Left forelimb (tissue), 1 donor: ENCODE measurements around the gene CDC7.
A peak's percentile ranks its signal among the peaks of the same experiment; 100 is the strongest.
"Not testable (repeated sequence)": the region's sequence is repeated elsewhere in the genome, so short reads cannot be mapped to it uniquely, and the experiment has no call there.

Experiments
- DNase-seq: peaks from one replicate; pipeline ENCODE4 v3.0.0-alpha.2; 2018; ENCODE audit warnings: low spot score

Gene CDC7

DNA sequence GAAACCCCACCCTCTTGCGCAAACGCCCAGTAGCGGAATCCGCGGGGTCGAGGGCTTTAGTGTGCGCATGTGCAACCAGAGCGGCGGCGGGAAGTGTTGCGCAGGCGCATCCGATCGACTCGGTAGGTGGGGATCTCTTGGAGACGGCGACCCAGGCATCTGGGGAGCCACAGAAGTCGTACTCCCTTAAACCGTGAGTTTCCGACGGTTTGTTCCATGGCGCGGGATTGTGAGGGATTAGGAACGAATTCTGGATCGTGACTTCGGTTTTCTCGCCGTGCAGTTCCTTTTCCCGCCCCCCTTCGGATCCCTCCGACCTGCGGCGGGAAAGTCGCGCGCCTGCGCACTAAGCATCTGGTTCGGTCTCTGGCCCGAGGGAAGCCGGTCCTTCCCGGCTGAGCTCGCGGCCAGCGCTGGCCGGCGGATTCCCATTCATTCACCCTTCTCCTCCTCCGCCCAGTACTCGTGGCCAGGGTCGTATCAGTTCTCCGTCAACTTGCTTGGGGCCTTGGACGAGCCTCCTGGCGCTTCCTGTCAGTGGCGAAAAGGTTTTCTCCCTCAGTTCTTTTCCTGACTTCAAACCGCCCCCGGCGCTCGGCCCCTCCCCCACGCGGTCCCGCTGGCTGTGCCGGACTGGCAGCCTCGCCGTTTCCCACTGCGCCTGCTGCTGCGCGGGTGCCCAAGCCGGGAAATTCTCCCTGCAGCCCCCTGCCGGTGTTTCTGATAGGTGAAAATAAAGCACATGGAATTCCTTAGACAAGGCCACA lies at the start of gene CDC7:
Gene CDC7, plus strand, starts transcription at position 96 of the 767 bp plus-strand sequence. CDS start 866 bp downstream, outside the sequence.
- DNase-seq: peak; percentile 97

DNA sequence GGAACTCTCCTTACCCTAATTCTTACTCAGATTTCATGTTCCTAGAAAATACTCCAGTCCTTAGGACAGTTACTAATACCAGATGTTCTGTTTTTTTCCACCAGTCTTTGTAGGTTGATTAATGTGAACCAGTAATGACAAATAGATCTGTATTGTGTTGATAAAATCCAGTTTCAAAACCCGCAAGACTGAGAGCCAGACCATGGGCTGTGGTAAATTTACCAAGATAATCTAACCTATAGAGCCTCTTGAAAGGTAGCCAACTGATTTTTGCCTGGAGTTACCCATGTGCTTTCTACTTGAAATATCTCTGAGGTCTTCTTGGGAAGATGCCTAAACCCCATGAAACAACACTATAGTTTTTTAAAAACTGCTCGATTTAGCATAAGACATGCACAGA lies 46.5 kb upstream of the CDC7 start:
- no peak for DNase-seq

DNA sequence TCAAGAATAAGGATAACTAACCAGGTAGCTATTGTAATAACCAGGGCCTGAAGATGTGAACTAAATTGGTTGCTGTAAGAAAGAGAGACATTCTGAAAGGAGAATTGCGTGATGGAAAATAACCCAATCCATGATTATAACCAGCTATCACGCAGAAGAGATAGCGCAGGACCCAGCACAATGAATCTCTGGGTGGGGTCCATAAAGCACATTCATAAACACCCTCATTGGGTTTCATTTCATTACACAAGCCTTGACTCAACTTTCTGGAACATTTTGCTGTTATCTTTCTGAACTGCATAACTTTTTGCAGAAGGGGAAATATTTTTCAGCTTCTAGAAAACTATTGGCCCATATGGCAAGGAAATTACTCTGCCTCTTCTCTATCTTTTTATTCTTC lies 45.3 kb upstream of the CDC7 start:
- DNase-seq: no peak

DNA sequence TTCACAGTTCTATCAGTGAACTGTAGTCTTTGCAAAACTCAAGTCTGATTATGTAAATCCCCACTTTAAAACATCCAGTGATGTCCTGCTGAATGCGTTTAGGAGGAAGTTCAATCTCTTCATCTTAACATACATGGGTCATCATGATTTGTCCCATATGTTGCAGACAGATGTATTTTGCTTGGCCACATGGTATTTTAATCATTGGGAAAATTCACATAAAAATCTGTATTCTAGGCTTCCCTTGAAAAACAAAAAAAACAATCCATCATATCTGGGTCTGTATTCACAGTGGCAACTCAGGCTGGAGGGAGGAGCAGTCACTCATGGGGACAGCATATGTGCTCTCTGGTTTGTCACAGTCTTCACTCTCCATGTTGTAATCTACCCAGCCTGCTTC lies 44.8 kb upstream of the CDC7 start:
- no peak for DNase-seq

DNA sequence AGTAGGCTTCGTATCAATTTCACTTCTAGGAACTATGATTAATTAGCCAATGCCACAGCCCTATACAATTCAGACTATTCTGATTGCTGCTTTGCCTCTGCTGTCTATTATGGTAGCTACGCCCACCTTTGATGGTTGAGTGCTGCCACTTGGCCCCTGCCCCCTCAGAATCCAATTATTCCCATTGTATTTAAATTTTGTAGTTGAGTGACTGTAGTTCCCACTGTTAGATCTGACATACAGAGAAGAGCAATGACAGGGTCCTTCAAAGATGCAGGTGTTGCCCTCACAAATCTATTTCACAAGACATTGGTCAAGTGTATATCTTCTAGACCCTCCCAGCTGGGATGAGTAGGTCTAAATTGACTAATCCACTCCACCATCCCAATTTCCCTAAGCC lies 35.3 kb upstream of the CDC7 start:
- DNase-seq: not testable (repeated sequence)

DNA sequence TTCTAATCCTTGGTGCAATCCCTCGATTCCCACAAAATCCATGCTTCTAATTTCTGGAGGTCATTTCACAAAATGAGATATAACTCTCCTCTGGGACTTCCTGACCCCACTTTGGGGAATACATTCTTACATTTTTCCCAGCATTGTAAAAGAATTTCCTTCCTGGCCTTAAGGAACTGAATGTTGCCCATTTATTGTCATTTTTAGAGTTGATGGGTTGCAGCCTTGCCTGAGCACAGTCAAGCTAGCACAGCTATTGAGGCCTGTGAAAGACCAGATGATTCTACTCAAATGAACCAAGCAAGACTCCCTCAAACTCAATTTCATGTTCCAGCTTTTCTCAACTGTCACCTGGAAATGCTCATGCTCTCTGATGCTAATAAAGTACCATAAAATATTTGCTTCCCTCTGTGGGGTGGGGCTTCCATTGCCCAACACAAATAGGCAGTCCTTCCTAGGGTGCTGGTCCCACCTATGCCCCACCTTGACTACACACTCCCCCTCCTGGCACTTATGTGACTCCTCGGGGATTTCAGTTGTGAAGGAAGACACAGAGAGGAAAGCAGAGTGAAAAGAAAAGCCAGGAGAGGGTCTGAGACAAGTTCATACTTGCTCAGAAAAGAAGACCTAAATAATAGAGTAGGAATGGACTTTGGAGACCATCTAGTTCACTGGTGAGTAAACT lies 24.0 kb upstream of the CDC7 start:
- DNase-seq: no peak

DNA sequence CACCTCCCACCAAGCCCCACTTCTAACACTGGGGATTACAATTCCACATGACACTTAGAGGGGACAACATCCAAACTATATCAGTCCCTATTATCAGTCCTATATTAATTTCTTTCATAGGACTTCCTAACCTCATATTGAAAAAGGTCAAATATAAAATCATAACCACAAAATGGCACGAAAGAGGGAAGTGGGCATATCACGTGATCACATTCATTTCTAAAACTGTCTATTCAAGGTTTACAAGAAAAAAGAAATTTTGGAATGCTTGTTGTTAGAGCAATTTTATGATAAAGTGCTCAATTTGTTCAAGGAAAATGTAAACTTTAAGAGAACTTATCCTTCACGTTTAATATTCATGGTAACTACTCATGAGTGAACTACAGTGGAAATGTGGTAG lies 13.2 kb upstream of the CDC7 start:
- DNase-seq: no peak

DNA sequence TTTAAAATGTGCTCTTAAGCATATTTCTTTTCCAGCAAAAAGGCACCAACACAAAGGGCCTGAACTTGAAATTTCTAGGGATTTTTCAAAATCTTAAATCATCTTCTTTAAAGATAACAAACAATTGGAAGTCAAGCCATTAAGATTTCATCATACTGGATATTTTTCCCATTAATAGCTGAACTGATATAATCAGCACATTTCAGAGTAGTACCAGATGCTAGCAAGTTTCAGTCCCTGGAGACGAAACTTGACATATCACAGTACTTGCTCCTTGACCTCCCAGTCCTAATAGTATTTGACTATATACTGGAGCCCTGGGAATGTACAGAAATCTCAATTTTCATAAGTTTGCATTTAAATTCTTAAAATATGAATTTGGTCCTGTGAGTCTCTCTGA lies 10.2 kb upstream of the CDC7 start:
- DNase-seq: no peak

DNA sequence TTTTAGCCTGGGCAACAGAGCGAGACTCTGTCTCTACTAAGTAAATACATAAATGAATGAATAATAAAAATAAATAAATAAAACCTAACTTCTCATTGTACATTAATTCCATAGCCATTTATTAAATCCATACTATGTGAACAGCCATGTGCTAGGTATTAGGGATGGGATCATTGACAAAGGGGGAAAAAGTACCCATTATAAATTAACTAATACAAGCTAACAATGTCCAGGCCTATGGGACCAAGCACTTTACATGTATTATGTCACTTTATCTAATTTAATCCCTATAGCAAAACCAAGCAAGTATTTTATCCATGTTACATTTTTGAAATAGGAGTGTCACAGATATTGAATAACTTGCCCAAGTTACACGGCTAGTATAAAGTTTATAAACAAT lies 2.6 kb upstream of the CDC7 start:
- DNase-seq: no peak

DNA sequence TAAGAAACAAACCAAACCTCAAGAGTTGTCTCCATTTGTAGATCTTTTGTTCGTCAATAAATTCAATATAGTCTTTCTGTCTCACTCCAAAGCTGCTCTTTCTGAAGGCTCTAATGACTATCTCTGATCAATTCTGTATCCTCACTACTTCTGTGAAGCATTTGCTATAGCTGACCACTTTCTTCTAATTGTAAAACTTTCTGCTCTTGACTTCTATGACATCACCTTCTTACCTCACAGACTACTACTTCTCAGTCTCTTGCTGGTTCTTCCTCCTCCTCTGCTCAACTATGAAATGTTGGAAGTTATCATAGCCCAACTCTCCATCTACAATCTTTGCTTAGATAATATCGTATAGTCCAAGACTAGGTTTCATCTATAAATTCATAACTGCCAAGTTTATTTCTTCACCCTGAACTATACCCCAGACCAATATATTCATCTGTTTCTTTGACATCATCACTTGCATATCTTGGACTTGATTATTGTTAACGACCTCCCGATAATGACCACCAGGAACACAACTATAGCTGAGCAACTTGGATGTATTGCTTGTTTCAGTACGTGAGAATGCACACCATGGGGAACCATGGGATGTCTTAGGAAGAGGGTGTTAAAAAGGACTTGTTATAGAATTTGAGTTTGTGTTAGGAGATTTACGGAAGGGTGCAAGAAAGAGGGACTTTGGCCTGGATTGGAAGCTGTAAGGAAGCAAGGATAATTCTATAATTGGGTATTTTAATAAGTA lies 2.0 kb upstream of the CDC7 start:
- no peak for DNase-seq

DNA sequence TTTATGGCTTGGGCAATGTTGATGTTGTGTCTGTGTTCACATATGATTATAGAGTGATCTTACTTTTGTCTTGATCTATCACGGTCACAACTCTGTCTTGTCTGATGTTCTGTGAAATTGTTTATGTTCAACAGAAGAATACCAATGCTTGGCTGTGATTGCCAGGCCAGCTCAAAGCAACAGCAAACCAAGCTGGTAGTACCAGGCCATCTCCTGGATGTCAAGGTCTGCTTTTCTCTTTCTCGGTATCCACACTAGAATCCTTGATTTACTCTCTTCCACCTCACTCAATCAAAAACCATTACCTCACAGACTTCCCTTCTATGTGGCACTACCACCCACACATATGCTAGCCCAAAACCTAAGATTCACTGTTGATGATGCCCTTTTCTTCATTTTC lies 1.3 kb upstream of the CDC7 start:
- DNase-seq: no peak

DNA sequence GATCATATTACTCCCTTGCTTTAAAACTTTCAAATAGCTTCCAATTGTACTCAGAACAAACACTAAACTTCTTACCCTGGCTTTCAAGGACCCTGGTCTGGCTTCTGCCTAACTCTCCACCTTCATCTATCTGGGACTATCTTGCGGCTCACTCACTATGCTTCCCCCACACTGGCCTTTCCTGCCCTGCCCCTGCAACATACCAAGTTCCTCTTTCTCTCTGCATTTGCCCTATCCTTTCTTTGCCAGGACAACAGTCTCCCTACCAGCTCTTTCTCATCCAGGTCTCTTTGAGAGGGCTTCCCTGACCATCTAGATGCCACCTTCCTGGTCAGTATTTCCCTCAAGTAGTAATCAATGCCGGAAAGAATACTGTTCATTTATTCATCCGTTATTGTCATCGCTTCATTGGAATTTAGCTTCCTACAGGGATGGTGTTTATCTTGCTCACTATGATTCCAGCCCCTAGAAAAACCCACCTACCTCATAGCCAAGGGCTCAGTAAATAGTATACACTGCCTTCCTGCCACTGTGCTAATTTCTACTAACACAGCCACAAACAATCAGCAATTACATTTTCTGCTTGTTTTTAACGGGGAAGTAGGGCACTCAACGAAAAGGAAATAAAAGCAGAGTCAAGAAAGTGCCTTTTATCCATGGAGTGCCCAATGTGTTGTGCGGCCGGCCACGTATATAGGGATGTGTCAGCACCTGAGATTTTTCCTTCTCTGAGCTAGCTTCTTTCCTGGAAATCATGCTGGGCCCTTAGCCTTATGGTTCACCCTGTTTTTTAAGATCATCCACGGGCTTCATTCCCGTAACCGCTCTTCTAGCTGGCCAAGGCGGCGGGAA lies 521 bp upstream of the CDC7 start:
- DNase-seq: no peak

DNA sequence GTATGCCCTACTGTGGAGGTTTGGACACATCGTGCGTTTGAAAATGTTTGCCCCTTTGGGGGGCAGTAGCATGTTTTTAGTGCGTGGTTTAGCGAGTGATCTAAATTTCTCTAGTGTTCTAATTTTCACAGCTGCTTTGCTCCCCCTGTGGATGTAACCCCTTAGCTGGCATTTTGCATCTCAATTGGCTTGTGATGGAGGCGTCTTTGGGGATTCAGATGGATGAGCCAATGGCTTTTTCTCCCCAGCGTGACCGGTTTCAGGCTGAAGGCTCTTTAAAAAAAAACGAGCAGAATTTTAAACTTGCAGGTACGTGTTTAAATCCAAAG lies 836 bp downstream of the CDC7 start:
- DNase-seq: no peak

DNA sequence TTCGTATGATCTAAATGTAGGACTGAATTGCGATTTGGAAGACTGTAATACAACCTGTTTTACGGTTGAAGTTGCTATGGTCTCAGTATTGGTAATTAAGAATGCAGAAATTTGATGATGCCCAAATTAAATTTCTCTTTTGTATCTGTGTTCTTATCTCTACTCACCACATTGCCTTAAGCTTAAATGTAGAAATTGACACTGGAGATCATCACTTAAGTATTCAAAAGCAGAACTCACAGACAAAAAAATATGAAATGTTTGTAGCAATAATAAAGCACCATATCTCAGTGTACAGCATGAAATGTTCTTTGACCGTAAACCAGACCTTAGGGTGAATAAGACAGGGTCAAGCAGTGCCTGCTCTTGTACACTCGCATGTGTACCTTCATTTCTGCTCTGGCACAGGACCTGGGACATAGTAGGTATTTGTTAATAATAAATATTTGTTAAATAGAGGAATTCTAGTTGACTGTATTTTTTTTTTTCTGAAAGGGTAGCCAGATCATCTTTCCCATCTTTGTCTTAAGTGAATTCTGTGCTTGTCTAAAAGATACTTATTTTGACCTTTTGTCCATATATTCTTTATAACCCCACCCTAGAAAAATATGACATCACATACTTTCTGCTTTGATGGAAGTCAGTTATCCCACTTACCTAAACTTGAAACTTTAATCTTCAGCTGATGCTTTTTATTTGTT lies 1.5 kb downstream of the CDC7 start:
- no peak for DNase-seq

DNA sequence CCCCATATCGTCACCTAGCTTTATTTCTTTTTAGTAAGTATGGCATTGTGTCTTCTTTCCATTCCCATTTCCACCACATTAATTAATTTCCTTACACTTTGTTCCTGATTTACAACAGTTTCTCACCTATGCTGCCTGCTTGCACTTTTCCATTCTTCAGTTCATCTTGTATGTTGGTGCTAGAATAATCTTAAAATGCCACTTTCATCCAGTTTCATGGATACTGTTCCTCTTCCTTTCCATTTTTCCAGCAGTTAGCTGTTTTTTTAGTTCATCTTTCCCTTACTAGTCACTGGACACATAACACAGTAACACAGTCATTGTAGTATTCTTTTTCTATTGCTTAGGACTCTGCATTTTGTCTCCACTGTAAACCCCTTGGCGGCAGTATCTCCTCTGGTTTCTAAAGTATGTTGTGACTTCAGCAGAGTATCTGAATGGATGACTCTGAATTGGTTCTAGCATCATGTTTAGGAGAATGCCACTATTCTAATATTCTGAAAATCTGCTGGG lies 2.1 kb downstream of the CDC7 start:
- DNase-seq: no peak

DNA sequence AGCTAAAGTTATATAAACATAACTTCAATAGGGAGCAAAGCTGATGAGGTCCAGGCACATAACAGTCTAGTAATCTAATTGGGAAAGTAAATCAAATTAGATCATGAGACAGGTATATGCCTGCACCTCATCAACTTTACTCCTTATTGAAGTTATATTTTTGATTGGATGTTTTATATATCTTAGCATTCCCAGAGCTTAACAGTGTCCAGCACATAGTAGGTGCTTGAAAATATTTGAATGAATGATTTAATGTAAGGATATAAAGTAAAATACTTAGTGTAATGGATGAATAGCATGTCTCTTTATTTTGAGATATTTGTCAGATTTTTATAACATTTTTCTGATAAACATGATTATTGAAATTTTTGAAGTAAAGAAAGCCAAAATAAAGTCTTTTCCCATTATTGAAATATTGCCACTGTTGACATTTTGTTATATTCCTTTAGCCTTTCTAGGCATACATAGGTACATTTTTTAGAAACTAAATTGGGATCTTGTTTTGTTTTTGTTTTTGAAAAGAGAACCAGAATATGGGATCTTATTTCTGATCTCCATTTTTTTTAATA lies 2.8 kb downstream of the CDC7 start:
- DNase-seq: no peak

DNA sequence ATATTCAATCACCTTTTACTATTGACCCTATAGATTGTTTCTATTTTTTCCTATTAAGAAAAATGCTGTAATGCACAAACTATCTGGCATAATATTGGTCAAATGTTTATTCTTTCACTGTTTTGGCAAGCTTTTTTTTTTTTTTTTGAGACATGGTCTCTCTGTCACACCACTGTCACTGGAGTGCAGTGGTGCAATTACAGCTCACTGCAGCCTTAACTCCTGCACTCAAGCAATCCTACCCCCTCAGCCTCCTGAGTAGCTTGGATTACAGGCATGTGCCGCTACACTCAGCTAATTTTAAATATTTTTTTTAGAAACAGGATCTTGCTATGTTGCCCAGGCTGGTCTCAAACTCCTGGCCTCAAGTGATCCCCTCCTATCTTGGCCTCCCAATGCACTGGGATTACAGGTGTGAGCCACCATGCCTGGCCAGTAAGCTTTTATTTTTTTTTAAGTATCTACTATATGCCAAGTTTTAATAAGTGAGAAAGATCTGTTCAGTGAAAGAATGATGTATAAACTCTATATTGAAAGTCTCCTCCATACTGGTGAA lies 3.4 kb downstream of the CDC7 start:
- DNase-seq: no peak

DNA sequence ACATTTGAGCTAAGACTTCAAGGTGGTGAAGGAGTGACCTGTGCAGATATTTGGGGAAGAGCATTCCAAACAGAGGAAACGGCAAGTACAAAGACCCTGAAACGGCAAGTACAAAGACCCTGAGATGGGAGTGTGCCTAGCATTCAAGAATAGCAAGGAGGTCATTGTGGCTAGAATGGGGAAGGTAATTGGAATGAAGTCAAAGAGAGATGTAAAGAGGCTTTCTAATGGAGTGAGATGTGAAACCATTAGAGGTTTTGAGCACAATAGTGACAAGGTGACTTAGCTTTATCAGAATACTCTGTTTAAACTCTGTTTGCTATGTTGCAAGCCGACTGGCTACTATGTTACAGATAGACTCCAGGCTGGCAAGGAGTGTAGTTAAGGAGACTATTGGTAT lies 4.4 kb downstream of the CDC7 start:
- DNase-seq: no peak

DNA sequence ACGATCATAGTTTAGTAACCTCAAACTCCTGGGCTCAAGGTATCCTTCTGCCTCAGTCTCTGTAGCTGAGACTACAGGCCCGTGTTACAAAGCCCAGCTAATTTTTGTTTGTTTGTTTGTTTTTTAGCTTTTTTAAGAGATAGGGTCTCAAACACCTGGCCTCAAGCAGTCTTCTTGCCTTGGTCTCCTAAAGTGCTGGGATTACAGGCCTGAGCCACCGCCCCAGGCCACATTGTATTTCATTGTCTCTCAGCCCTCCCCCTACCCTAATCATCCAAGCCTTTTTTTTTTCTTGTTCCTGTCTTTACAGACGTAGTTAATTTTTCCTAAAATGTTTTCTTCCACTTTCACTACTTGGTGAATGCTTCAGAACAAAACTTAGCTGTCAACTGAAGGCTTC lies 5.4 kb downstream of the CDC7 start:
- DNase-seq: no peak

DNA sequence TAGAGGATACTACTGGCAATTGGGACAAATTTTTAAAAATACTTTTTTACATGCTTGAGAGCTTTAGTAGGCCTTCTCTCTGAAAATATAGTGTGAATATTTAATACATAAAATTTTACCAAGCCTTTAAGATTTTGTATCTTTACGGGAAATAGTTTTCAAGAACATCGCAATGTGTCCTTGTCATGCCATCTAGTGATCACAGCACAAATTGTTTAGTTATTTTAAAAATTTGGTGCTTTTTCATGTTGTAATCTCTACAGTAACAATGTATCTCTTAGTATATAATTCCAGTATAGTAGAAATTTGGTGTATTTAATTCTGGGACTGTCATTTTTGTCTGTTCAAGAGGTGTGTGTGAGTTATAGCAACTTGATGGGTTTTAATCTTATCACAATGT lies 6.7 kb downstream of the CDC7 start:
- no peak for DNase-seq

DNA sequence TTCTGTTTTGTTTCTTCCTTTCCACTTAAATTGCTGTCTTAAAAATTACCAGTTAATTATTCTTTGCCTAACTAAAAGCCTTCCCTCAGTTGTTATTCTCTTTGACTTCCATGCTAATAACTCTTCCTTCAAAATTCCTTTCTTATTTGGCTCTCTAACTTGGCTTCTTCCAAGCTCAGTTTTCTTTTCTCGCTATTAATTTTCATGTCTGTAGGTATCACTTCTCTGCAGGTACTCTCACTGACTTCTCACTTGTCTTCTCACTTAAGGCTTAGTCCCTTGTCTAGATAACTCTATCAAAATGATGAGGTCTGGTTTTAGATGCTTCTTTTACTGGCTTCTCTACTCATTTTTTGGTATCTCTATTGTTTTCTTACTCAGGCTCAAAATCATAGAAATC lies 10.1 kb downstream of the CDC7 start:
- no peak for DNase-seq
